Measurements from ENCODE around the gene VPS72.

Gene VPS72

DNA sequence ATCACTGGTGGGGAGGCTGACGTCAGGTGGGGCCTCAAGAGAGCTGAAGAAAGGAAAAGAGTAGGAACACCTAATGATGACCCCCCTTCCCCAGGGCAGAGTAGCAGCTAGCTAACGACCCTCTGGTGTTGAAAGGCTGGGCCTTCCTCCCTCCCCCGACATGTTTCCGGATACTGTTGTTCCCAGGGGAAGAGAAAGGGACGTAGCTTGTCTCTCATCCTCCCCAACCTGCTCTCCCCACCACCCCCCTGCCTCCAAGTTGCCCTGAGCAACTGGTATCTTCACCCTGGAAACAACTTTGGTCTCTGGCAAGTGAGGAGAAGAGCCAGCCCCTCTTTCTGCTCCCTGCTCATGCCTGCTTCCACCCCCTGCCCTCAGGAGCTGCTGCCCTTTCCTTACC lies 46.0 kb downstream of the VPS72 start:
- DNase-seq, result no peak

DNA sequence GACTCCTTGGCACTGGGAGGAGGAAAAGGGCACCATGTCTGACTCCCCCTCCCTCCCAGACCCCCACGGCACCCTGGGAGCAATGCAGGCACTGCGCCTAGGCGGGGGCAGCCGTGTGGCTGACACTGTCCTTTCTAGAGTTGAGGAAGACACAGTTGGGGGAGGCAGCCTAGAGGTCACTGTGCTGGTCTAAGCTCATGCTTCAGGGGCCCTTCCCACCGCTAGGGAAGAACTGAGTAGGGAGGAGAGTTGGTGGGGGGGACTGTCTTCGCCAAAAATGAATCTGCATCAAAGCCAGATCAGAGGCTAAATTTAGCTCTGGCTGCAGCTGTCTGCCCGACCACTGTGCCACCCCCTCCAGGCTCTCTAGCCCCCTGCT lies 47.0 kb downstream of the VPS72 start:
- no peak for DNase-seq

DNA sequence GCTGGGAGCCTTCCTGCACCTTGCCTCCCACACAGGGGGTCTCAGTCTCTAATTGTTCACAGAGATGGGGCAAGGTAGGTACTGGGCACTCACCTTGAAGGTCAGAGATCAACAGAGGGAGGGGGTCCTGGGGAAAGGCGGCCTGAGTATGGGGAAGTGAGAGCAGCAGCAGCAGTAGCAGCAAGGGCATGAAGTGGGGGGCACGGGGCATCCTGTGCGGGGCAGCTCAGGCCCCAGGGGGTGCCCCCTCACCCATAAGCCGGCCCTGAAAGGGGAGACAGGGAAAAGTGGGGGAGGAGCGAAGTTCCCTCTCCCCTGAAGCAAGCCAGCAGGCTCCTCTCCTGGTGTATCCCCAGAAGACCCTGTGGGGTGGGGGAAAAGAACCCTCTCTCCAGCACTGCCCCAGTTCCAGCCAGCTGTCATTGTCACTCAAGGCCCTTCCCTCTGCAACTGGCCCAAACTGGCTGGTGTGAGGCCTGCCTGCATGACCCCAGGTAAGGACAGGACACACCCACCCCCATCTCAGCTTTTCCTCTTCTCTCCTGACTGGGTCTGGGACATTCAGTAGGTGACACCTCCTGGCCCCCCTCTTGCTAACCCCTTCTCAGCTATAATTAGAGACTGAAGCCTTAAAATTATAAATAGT lies 47.5 kb downstream of the VPS72 start:
- DNase-seq, result no peak

DNA sequence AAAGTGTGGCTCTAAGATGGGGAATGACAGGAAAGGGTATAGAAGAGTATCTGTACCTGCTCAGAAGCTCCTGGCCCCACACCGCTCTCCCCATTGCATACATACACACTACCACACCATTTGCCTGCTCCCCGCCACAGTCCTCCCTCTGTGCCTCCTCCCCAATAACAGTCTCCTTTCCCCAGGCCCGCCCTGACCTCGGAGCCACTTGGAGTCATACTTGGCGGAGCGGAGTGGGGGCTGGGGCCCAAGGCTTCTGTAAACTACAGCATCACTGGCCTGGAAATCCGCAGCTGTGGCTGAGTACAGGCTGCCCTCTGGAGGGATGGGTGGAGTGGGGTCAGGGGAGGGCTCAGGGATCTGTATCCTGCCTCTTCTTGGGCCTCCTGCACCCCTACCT lies 52.2 kb downstream of the VPS72 start:
- no peak for DNase-seq

DNA sequence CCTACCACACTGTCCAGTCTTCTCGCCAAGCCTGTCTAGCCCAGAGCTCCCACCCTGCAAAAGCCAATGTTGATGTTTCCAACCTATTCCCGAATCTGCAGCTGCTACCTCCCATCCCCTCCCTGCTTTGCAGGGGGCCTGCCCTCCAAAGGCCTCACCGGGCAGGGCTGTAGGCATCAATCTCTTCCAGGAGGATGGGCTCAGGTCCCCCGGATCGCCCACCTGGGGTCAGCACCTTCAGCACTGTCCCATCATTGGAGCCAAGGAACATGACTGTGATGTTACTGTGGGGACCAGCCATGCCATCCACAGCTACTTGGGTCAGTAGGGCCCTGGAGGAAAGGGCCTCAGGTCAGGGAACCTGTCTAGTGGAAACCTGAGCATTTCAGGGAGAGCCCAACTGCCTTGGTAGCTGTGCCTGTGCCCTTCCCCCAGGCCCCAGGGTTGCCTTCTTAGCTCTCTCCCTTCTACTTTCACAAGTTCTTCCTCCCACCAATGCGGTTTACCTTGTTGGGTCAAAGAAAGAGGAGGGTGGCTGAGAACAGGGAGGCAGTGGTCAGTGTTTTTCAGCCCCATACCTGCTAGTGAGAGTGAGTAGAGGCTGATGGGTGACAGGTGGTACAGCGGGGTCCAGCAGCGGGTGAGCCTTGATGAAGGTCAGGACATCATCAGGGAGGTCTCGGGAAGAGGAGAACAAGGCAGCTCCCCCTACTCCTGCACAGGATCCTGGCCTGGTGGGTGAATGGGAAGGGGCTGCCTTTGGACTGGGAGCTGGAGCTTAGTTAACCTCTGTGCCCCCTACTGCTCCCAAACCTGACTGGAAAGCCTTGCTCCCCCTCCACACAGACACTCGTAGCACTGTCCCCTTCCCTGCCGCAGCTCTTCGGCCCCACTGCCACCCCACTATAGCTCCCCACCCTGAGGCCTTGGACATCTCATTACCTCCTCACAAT lies 54.3 kb downstream of the VPS72 start:
- no peak for DNase-seq

DNA sequence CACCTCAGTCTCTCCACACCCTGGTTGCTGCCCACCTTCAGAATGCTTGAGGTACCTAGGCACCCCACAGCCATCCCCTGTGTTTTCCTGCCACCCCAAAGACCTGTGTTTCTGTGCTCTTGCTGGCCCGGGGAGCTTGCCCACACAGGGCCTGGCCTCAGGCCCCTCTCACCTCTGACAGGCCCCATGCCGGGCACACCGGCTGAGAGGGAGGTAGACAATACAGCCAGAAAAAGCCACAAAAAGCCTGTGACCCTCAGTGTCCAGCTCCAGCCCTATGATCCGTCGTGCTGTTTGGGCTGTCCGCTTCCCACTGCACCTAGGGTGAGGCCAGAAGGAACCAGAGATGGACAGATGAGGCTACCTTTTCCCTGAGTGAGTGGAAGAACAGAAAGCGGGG lies 55.0 kb downstream of the VPS72 start:
- DNase-seq, result no peak

DNA sequence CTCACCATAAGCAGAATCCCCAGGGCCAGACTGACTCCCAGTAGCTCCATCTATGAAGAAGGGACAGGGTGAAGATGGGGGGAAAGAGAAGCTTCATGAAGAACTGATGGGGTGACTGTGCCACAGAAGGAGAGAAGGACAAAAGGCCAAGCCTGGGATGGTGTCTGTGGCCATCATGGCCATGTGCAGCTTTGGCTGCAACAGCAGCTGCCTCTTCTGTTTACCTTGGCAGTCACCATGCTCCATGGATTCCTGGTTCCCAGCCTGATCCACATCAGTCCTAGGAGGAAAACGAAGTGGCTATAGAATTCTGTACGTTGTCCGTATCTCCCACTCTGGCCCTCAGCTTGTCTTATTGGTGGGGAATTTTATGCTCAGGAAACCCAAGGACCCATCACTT lies 55.6 kb downstream of the VPS72 start:
- no peak for DNase-seq

DNA sequence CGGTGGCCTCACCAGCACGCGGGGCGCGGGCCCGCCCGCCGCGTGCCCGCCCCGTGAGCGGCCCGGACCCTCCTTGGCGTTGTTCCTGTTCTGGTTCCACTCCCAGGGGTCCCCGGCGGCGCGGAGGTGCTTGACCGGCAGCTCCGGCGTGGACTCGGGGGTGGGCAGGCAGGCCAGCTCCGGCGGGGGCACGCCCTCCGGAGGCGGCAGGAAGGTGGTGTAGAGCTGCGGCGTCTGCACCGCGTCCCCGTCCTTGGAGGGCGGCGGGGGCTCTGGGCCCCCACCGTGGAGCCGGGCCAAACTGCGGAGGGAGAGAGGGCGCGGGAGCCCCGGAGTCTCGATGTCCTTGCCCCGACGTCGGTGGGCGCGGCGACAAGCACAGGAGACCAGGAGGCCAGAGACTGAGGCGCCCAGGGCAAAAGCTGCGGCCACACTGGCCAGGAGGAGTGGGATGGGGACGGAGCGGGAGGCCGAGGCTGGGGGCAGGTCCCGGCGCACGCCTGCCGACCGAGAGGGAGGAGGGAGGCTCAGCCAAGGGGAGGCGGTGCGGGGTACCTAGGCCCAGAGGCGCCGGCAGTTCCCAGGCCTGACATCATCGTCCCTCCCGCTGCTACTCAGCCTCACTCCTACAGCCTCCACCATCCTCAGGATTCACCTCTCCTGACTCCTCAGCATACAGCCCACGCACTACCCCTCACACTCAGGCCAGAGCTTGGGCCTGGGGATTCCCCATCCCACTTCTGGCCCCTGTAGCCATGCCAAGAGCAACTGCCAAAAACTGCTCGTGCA lies 56.8 kb downstream of the VPS72 start:
- DNase-seq, result no peak

DNA sequence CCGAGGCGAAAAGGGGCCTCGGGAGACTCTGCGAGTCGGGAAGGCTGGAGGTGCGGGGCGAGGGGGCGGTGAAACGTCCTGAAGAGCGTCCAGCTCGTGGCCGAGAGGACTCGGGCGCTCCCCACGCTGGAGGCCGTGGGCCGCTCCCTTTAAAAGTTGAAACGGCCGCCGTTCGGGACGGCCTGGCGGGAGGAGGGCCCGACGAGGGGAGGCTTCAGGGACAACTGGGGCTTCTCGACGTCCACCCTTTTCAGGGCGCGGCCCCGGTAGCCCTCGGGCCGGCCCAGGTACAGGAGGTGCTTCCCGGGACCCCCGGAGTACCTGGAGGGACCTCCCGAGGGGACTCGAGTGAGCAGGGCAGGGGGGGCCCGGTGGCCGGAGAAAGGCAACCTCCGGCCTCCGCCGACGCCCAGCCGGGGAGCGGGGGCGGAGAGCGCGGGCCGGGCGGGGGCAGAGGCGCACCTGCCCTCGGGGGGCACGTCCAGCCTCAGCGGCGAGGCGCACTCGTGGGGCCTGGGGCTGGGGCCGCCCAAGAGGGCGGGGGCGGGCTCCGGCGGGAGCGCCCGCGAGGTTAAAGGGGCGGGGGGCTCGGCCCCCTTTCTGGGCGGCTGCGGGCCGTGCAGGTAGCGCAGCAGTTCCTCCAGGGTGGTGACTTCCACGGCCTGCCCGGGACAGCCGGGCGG lies 57.5 kb downstream of the VPS72 start:
- DNase-seq, result no peak

DNA sequence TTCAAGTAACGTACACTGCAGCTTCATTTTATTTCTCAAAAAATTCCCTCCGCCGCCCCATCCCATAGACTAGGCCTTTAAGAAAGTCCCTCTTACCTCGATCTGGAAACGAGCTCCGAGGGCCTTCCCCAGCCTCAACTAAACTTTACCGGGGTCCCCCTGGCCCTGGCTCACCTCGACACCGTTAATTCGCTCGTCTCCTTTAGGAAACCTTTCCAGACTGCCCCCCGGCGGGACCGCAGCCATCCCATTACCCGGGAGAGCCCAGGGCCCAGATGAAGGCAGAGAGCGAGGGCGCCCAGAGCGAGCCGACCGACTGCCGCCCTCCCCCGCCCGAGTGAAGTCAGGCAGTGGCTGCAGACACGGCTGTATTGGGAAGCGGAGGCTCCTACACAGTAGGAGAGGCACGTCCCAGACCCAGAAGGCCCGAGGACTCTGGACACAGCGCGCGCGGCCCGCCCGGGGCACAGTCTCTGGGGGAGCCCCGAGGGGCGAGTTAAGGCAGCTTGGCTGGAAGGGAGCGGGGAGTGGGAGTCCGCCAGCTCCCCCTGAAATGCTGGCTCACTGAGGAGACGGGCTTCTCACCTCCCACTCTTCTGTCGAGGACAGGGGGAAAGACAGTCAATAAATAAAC lies 58.2 kb downstream of the VPS72 start:
- no peak for DNase-seq

DNA sequence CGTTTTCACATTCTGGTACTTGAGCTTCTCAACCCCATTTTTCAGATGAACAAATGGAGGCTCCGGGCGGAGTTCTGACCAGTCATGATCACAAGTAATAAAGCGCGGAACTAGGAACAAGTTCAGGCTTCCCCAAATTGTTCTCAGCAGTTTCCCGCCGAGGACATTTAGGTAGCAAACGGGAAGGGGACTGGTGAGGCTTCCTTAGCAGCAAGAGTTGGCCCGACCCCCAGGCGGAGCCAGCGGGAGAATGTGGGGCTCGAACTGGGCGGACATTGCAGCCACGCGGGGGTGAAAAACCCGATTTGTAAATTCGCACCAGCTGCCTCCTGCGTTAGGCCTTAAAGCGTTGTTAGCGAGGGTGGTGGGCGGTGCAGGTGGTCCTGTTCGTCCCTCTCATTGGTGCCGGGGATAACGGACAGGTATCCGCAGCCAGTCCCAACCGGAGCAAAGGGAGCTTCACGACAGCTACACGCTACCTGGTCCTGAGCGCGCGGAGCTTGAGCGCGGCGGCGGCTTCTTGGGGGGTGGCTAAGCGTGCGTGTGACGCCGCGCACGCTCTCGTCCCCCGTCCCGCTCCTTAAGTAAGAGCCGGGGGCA lies 58.9 kb downstream of the VPS72 start:
- DNase-seq, result no peak

DNA sequence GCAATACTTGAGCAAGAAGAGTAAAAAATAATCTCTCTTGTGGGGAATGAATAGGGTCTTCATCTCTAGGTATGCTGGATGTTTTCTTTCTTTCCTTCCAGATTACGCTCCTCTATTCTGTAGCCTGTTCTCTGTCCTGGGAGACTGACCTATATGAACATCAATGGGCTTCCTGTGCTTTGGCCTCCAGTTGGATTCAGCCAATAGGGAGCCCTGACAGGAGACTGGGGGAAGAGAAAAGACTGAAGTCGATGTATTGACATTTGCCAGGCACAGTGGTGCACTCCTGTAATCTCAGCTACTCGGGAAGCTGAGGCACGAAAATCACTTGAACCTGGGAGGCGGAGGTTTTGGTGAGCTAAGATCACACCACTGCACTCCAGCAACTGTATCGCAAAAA lies 61.2 kb downstream of the VPS72 start:
- DNase-seq, result no peak

Measured in activated gamma-delta T cell (primary cell).